DMS53 (cell line): ENCODE results near the gene HAAO.

Experiments used
- DNase-seq: peaks from one replicate; lab custom pipeline; 2025; lab: John Stamatoyannopoulos, UW

Gene HAAO

GRCh38 chr2:42768706-42769256, 23.6 kb downstream of the HAAO start:
- DNase-seq, result no peak

- no peak for DNase-seq
Observed at GRCh38 chr2:42767899-42768705, 24.3 kb downstream of the HAAO start.

GRCh38 chr2:42767080-42767898, 25.1 kb downstream of the HAAO start:
- no peak for DNase-seq

- no peak for DNase-seq
Observed at GRCh38 chr2:42765686-42766085, 26.7 kb downstream of the HAAO start.

GRCh38 chr2:42764901-42765300, 27.5 kb downstream of the HAAO start:
- no peak for DNase-seq

DNA sequence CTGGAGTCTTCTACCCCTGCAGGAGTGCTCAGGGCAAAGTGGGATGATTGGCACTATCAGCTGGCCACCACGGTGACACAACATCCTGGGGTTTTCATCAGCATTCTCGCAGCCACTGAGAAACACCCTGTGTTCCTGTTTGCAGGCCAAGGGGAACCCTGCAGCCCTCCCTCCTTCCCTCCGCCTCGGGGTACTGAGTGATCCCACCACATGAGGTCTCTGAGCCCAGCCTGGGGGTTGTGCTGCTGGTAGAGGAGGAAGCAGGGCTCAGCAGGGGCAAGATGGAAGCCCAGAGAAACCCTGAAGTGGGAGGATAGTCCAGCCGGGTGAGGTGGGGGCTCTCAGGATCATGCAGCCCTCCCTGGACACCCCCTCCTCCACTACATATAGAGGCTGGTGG, 28.3 kb downstream of the HAAO start, which contains the start of gene OXER1:
Gene OXER1 (minus strand): TSS at position 40 of the 400 bp plus-strand sequence. CDS start 73 bp downstream, outside the sequence.
- DNase-seq, result no peak

GRCh38 chr2:42762823-42763804, 29.3 kb downstream of the HAAO start:
- DNase-seq, result no peak

GRCh38 chr2:42762155-42762554, 30.2 kb downstream of the HAAO start:
- no peak for DNase-seq

DNA sequence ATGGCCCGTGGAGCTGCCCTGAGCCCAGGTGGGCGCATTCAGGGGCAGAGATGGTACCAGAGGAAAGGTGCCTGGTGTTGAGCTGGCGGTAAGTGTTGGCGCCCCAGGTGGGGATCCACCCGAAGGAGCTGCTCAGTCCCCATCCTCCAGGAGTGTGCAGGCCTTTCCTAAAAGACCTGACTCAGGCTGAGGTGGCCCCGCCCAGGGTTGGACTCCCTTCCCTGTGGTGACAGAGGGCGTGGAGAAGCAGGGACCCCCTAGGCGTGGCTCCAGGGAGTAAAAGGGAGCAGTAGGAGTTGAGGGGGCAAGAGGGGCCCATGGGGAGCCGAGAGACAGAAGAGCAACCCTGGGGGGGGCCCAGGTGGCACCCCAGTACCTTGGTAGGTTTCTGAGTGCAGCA, 30.8 kb downstream of the HAAO start:
- DNase-seq, result no peak

DNA sequence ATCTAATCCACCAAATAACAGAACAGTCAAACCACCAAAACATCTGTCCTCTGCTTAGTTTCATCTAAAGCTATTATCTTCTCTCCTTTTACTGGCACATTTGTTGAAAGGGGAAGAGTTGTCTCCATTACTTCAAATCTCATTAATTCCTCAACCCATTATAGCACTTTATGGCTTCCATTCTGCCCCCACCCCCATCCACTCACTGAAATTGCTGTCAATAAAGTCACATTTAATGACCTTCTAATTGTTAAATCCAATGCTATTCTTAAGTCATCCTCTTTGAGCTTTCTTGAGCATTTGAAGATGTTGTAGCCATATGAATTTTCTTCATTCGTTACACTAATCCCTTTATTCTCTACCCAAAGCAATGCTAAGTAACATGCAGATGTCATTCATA, 33.6 kb downstream of the HAAO start:
- no peak for DNase-seq

GRCh38 chr2:42757981-42758740, 34.2 kb downstream of the HAAO start:
- no peak for DNase-seq

- DNase-seq, result no peak
Observed at GRCh38 chr2:42756966-42757513, 35.3 kb downstream of the HAAO start.

- DNase-seq, result no peak
Observed at GRCh38 chr2:42756150-42756775, 36.1 kb downstream of the HAAO start.

DNA sequence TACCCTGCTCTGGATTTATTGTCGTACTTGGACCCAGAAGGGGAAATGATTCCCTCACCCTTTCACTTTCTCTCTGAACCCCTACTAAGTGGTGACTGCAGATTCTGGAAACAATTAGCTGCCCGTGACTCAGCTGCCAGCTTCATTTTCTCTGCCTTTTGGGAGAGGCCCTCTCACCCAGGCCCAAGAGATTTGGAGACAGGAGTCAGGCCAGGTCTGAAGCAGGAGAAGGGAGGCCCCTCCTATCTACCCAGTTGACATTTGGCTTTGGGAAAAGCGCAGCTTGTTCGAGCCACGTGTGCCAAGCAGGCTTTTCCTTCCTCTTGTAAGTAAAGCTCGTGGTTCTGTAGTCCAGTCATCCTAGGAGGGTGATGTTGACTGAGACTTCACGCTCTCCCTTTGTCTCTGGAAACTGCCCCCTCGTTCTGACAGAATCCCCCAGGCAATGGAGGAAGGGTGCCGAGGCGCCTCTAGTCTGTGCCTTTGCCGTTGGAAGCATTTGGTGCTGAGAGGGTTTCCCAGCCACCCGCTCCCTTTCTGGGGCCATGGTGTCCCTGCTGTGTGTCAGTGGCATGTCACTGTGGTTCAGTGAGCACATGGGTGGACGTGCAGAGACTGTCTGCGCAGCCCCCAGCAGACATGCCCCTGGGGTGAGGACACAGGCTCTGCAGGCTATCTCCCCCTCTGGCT, 37.0 kb downstream of the HAAO start:
- no peak for DNase-seq

DNA sequence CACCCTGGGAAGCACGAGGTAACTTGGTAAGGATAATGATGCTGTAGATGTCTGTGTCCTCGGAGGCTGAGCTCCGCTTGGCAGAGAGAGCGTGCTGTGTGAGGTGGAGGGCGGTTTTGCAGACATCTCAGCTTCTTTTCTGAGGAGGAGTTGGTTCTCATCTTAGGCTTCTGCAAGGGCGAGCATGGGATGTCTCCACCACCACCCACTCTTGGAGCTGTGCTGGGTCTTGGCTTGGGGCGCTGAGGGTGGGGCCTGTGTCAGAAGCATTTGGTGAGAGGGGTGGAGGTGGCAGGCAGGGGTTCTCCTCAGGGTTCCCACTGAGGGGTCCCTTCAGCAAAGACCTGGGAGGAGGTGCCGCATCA, 37.6 kb downstream of the HAAO start:
- no peak for DNase-seq

DNA sequence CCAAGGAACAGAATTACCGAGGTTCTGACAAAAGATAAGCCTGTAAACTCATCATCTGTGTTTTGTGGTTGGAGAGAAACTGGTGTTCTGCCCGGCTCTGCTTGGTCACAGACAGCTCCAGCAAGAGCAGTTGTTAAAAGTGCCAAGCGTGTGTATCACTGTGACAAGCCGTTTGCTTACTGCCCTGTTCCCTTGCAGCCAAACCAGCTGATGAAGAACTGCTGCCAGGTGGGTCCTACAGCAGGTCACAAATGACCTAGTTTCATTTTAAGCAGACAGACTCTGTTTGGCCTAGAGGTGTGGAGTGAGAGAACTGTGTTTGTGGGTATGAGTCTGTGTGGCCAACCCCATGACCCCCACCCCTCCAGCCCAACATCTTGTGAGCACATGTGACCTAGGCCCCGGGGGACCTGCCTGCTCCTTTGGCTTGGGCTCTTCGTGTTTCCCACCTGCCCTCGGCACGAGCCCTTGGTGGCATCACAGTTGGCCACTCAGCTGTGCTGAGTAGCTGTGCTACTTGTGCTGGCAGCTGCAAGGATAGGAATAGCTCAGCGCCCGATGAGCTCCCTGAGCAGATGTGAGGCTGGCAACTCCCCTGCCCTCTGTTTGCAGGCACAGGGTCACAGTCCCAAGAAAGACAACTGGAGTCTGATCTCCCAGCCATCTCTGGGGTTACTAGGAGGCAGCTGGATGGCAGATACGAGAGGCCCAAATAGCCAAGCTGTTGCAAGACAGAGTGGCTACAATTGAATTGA, 38.2 kb downstream of the HAAO start:
- no peak for DNase-seq

- no peak for DNase-seq
Observed at GRCh38 chr2:42752816-42753813, 39.3 kb downstream of the HAAO start.

DNA sequence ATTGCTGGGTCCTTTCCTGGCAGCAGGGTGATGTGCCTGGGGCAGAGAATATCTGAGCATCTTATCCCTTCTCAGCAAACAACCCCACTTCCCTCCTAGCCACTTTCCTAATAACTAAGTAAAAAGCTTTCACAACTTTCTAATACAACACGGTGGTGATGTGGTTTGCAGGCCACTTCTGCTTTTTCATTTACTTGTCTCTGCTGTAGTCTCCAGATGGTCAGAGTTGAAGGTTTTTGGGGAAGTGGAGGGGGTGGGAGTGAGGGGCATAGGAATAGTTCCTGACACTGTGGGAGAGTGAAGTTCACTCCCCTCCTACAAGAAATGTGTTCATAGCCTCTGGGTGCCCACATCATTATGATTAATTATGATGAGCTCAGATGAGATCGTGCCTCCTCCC, 40.1 kb downstream of the HAAO start:
- no peak for DNase-seq
